GM21390 (cell line): Measurements from ENCODE around the gene USP6NL.

Experiments used
- ATAC-seq: cut with Tn5 transposase; IDR thresholded peaks from one replicate; pipeline ENCODE4 v1.9.1; 2021; ENCODE audit not compliant: unreplicated experiment

The USP6NL gene

DNA sequence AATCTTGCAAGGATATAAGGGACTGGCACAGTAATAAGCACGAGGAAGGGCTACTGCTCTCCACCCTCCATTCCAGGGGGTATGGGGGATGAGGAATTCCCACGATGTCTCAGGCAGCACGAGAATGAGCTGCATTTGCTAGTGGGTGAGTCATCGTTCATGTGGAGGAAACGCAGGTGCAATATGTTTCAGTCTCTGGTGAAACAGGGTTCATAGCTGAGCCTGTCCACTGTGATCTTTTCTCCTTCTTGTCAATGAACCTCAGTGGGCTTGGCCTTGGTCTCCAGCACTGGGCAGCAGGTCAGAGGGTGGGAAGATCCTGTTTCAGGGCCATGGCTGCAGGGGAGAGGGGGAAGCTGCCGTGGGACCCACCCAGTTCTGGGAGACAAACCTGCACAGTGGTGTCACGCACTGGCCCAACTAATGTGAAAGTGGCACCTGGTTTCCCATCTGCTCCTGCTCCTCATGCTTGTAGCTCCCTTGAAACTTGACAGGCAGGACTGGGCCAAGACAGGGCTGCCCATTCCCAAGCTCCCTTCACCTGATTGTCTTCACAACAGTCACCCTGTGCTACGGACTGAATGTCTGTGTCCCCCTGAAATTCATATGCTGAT is 181.9 kb downstream of the USP6NL start:
- ATAC-seq: no peak

DNA sequence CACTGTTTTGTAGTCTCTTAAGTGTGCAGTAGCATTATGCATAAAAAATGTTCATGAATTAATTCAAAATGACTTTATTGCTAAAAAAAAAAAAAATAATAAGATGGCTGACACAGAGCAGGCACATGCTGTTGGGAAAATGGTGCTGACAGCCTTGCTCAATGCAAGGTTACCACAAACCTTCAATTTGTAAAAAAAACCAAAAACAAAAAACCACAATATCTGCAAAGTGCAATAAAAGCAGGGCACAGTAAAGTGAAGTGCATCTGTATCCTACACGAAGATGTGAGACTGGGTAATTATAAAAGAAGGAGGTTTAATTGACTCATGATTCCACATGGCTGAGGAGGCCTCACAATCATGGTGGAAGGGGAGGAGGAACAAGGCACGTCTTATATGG is 185.8 kb downstream of the USP6NL start:
- no peak for ATAC-seq

DNA sequence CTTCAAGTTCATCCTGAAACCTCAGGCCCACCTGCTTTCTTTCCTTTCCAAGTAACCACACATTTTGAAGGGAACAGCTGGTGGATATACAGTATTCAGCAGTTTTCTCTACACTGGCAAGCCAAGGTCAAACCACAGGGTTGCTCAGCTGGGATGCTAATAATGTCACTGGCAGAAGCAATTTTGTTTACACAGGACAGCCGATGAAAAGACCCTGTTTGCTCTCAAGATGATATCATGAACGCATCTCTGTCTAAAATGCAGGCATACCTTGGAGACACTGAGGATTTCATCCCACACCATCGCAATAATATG is 186.2 kb downstream of the USP6NL start:
- ATAC-seq: no peak

DNA sequence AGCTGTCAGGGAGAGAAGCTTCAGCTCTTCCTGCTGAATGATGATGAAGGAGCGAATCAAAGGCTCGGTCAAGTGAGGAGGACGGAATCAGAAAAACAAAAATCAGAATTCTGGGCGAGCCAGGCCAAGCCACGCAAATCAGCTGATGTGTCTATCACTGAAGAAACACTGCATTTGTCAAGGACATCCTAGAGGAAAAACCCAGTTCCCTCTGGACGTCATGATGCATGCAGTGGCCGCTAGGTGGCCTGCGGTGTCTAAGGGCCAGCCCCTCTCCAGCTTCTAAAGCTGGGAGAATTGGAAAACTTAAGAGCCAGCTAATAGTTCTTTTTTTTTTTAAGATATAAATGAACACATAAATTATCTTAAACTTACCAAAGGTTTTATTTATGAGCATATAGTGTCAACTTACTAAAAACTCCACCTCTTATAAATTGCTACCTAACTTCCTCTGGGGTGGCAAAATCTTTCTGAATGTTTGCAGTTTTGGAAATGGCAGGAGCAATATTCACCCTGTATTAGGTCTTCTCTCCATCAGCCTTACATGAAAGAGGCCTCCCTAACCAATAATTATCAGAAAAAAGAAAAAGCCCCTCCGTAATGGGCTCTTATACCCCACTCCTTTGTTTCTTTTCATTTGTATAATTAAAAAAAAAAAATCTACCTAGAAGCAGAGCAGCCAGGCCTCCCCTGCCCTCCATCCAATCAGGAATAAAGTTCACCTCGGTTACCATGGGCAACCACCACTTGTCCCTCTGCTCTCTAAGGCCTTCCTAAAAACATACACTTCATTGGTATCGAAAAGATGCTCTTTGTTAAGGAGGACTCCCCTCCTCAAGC is 186.8 kb downstream of the USP6NL start:
- no peak for ATAC-seq

DNA sequence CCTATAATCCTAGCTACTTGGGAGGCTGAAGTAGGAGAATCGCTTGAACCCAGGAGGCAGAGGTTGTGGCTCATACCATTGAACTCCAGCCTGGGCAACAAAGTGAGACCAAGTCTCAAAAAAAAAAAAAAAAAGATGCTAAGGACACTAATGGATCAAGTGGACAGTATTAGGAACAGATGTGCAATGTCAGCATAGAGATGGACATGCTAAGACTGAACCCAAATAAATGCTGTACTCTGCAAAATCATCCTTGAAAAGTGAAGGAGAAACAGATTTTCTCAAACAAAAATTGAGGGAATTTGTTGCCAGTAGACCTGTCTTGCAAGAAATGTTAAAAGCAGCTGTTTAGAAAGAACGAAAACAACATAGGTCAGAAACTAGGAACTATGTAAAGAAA is 194.5 kb downstream of the USP6NL start:
- ATAC-seq: no peak

DNA sequence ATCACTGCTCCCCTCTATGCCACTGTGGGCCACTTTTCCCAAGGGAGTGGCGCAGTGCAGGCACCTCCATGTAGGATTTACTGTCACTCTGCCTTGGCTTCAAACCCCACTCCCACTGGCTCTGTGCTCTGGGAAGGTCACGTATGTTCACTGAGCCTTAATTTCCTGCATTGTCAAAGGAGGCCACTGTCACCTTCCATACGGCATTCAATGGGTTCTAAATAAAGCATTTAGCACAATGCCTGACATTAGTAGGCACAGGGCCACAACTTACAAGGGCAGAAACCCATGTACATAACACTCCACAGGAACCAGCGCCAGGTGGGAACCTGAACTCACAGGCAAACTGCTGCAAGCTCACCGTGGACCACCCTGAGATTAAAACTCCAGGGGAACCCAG is 196.4 kb downstream of the USP6NL start:
- no peak for ATAC-seq

DNA sequence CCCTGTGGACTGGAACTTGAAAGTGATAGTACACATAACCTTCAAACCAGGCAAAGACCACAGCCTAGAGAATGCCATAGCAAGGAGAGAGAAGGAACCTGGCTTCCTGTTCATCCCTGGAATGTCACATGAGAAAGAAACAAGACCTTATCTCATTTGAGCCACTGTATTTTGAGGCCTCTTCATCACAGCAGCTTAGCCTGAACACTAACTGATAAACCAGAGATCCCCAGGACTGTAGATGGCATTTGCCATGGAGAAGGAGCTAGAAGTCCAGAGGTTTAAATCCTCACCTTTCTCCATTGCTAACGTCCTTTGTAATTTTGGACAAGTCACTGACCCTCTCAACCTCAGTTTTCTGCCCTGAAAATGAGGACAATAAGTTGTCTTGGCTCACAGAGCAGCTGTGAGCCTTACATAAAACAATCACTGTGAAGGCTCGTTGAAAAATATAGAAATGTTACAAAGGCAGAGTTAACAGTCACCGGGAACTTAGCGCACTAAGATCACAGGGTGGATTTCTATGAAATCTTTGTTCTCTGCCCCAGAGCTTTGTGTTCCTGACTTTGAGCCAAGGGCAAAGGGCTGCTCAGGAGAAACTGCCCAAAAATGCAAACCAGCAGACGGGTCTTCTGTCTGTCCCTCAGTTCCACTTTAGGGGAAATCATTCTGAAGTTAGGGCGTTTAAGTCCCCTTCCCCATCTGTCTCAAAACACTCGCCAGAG is 197.0 kb downstream of the USP6NL start:
- ATAC-seq: no peak

DNA sequence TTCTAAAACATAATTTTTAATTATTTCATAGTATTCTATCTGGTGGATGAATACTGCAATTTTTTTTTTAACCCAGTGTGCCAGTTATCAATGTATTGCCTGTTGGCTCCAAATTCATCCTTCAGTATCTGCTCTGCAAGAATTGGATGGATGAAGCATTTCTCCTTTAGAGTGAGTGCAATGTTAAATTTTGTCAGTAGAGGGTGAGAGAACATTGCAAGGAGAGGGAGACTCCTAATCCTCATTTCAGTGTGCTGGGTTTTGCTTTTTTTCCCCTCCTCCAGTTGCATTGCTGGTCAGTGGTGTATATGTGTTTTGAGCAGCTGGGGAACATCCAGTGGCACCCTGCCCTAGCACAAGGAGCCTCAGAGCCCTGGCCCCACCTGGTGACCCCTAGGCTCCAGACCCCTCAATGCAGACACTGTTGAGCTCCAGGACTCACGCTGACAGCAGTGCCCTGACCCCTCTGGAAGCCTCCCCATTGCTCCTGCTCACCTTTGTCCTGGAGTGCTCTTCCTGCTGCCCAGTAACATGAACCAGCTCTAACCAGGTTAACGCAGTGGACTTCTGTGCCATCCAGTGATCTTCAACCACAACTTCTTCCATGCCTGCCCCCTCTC is 199.4 kb downstream of the USP6NL start:
- ATAC-seq: no peak

DNA sequence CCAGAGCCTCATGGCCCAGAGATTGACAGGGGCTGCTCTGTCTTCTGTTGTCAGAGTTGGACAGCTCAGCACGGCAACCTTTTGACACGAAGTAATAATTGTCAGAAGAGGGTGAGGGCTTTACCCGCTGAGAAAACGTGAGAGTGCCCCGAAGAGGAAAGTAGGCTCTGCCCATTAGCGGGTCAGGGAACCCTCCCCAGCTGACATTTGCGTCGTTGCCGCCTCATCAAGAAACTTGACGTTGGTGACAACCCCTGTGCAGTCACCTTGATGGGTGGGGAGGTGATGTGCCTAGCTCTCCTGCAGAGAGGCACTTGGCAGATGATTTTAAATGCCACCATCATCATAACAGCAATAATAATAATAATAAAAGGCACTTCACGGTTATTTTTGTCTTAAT is 202.1 kb downstream of the USP6NL start:
- no peak for ATAC-seq

DNA sequence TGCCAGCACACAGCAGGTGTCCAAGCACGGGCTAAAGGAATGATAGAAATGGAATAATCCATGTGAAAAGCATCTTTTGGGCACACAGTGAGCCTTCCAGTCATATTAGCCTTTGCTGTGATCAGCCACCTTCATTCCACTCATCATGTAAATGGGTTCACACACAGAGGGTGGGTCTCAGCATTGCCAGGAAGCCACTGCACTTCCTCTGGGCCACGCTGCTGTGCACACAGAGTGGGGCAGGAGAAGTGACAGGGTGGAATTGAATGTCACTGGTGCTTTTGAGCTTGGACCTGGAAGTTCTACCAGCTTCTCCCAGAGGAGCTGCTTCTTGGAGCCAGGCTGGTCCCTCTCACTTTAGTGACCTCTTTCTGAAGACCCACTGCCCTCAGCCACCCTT is 203.5 kb downstream of the USP6NL start:
- ATAC-seq: no peak

DNA sequence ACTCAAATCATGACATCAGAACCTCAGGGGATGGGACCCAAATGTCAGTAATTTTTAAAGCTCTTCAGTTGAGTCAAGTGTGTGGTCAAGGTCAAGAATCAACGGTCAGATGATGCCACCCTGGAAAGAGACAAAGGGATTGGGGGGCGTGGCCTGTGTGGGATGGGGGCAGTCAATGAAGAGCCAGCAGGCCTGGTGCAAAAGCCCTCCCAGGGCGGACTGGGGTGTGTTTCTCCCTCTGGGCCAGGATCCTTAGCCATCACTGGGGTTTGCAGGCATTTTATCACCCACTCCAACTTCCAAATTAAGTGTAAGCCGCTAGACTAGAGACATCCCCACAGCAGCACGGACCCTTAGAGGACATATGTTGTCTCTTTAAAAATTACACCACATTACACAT is 204.7 kb downstream of the USP6NL start:
- ATAC-seq: no peak

DNA sequence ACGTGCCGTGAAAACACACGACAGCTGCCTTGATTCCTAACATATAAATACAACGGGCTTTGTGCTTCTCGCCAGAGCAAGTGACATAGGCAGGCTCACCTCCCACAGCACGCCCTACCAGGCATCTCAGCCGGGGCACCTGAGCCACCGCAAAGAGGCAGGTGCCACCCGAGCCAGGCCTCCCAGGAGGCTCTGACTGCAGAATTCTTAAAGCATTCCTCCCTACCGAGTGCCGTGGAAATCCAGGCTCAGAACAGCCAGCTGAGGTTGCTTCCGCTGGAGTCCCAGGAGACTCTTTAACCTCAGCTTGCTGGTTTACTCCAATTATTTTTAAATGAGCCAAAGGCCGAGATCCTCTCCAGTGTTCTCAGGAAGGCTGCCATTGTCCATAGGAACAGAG is 206.5 kb downstream of the USP6NL start:
- ATAC-seq: no peak
